CD14-positive monocyte (primary cell): ENCODE data around the gene LMO7. TPM values are rescaled to one million over a fixed set of nuclear protein-coding genes. Genes with fewer than 3 reads are reported as not detected.

Experiments used
- DNase-seq, 3 donors: peaks; one replicate each; pipeline ENCODE4 v3.0.0-alpha.2; 2011 to 2022
- H2AFZ ChIP-seq: 2 replicates; pipeline ENCODE4 v1.6.0; 2012; ENCODE audit warnings: mild to moderate bottlenecking, low read depth, low read length, inconsistent platforms; ENCODE audit not compliant: insufficient read depth, poor library complexity, severe bottlenecking
- H3K27ac ChIP-seq, 2 donors: 1 replicate in 1 of 2; 2 replicates in 1 of 2; pipeline ENCODE4 v1.5.1; 2012 to 2013; ENCODE audit warnings: low read length in 2 of 2, control low read depth in 1 of 2, inconsistent platforms in 1 of 2, low read depth in 1 of 2, mild to moderate bottlenecking in 1 of 2
- H3K27me3 ChIP-seq, 2 donors: one replicate each; pipeline versions ENCODE4 v1.6.0 to v1.6.1; 2011 to 2013; ENCODE audit warnings: low read length in 2 of 2; ENCODE audit not compliant: control insufficient read depth in 2 of 2, insufficient read depth in 2 of 2
- H3K36me3 ChIP-seq, 2 donors: replicated peaks in 1 of 2; 1 replicate in 1 of 2; 2 replicates in 1 of 2; pipeline versions ENCODE4 v1.5.1 to v1.6.1; 2012 to 2013; ENCODE audit warnings: low read length in 2 of 2, control low read depth in 1 of 2, inconsistent platforms in 1 of 2, mild to moderate bottlenecking in 1 of 2; ENCODE audit not compliant: insufficient read depth in 2 of 2, control insufficient read depth in 1 of 2
- H3K4me1 ChIP-seq, 2 donors: 1 replicate in 1 of 2; 2 replicates in 1 of 2; pipeline versions ENCODE4 v1.5.1 to v1.6.1; 2012 to 2013; ENCODE audit warnings: low read length in 2 of 2, control low read depth in 1 of 2, inconsistent platforms in 1 of 2, mild to moderate bottlenecking in 1 of 2, moderate library complexity in 1 of 2; ENCODE audit not compliant: insufficient read depth in 2 of 2, control insufficient read depth in 1 of 2
- H3K4me2 ChIP-seq: replicated peaks from 2 replicates; pipeline ENCODE3; 2012; ENCODE audit warnings: low read length, moderate library complexity, mild to moderate bottlenecking; ENCODE audit not compliant: poor library complexity, severe bottlenecking; ENCODE audit errors: extremely low read depth
- H3K4me3 ChIP-seq, 3 experiments: fragments of 200-600 bp in 1 of 3; sonication (generic) in 1 of 3; replicated peaks in 1 of 3; 1 replicate in 2 of 3; 2 replicates in 1 of 3; pipeline ENCODE4 v1.5.1; 2011 to 2013; ENCODE audit warnings: low read length in 3 of 3, mild to moderate bottlenecking in 3 of 3, control low read depth in 2 of 3, low read depth in 2 of 3, inconsistent platforms in 1 of 3, moderate library complexity in 1 of 3
- H3K79me2 ChIP-seq: 2 replicates; pipeline ENCODE4 v1.6.0; 2012; ENCODE audit warnings: mild to moderate bottlenecking, control low read depth, inconsistent platforms, low read length, moderate library complexity; ENCODE audit not compliant: insufficient read depth
- H3K9ac ChIP-seq: 2 replicates; pipeline ENCODE4 v1.6.0; 2017; ENCODE audit warnings: low read length, mild to moderate bottlenecking; ENCODE audit not compliant: insufficient read depth, poor library complexity, severe bottlenecking
- H3K9me3 ChIP-seq, 2 donors: replicated peaks in 1 of 2; 1 replicate in 1 of 2; 2 replicates in 1 of 2; pipeline versions ENCODE4 v1.5.1 to v1.6.1; 2012 to 2013; ENCODE audit warnings: low read length in 2 of 2, control low read depth in 1 of 2; ENCODE audit not compliant: control insufficient read depth in 1 of 2, insufficient read depth in 1 of 2
- H4K20me1 ChIP-seq: 2 replicates; pipeline ENCODE4 v1.6.0; 2012; ENCODE audit warnings: mild to moderate bottlenecking, low read length, control low read depth, moderate library complexity; ENCODE audit not compliant: insufficient read depth
- H3K27ac Mint-ChIP-seq, 7 donors: one replicate each; pipeline ENCODE4 v1.8.0; 2020; ENCODE audit warnings: mild to moderate bottlenecking in 7 of 7, mixed read lengths in 7 of 7, moderate library complexity in 6 of 7, inconsistent platforms in 2 of 7
- H3K27me3 Mint-ChIP-seq, 3 donors: one replicate each; pipeline ENCODE4 v1.8.0; 2021 to 2022; ENCODE audit warnings: low read depth in 3 of 3, mild to moderate bottlenecking in 3 of 3, mixed read lengths in 3 of 3, moderate library complexity in 3 of 3, inconsistent platforms in 1 of 3
- H3K36me3 Mint-ChIP-seq, 2 donors: one replicate each; pipeline ENCODE4 v1.8.0; 2020; ENCODE audit warnings: mixed read lengths in 2 of 2, inconsistent platforms in 1 of 2, mild to moderate bottlenecking in 1 of 2
- H3K4me1 Mint-ChIP-seq: one replicate; pipeline ENCODE4 v1.8.0; 2020; ENCODE audit warnings: mild to moderate bottlenecking, mixed read lengths
- H3K4me3 Mint-ChIP-seq, 2 donors: one replicate each; pipeline ENCODE4 v1.8.0; 2020; ENCODE audit warnings: mild to moderate bottlenecking in 2 of 2, mixed read lengths in 2 of 2, moderate library complexity in 1 of 2
- H3K9me3 Mint-ChIP-seq, 7 donors: one replicate each; pipeline ENCODE4 v1.8.0; 2020 to 2022; ENCODE audit warnings: mixed read lengths in 7 of 7, mild to moderate bottlenecking in 6 of 7, moderate library complexity in 6 of 7, inconsistent platforms in 2 of 7
- CTCF ChIP-seq: fragments of 200-600 bp; IDR thresholded peaks from one replicate; pipeline ENCODE4 v1.8.0; 2022; ENCODE audit warnings: antibody characterized with exemption, mild to moderate bottlenecking
- WGBS: methylation state at CpG from one replicate; pipeline ENCODE4 v1.1.5; 2013; ENCODE audit warnings: missing lambda C conversion rate; ENCODE audit not compliant: insufficient coverage; 5-methylcytosine and 5-hydroxymethylcytosine counted together
- intact Hi-C, 2 donors: fragments of 100-400 bp; cut with micrococcal nuclease; formaldehyde crosslinking; loops; one replicate each; pipeline versions ENCODE4 v1.15.0 to v1.15.1; 2023
- polyA plus RNA-seq, 3 donors: library from polyadenylated mRNA; depleted of rRNA in 1 of 3; unstranded in 2 of 3; stranded (reverse) in 1 of 3; fragments of 300-500 nt in 2 of 3; fragments of >200 nt in 1 of 3; fragmentation: Illumina TruSeq in 2 of 3; gene quantifications; 1 replicate in 2 of 3; 2 replicates in 1 of 3; pipeline ENCODE4 v1.2.3, GENCODE V29; 2012 to 2021

LMO7 gene
- polyA plus RNA-seq, 3 donors, result 0.79 to 1.6 (median 0.90) TPM

GRCh38 chr13:75804054-75804453 is 167.9 kb downstream of the LMO7 start:
- Histone ChIP-seq H3K4me3 (no peak overlapping the region), H3K9me3 (peaks cover 0 to 5% of the 10 kb centered on the region in 2 donors), H4K20me1 (no peaks in the 10 kb centered on the region), H2AFZ (no peak overlapping the region), H3K9ac (no peak overlapping the region), H3K4me1 (no peaks in the 10 kb centered on the region), H3K27ac (no peak overlapping the region), H3K36me3 (no peaks in the 10 kb centered on the region), H3K79me2 (no peaks in the 10 kb centered on the region), H3K27me3 (no peaks in the 10 kb centered on the region), H3K4me2 (no peak overlapping the region)
- Mint-ChIP-seq H3K4me3 (no peak overlapping the region), H3K27ac (no peak overlapping the region), H3K36me3 (no peaks in the 10 kb centered on the region), H3K9me3 (peaks cover 0 to 7% (median 1%) of the 10 kb centered on the region in 7 donors), H3K27me3 (peaks cover 0 to 2% (median 0%) of the 10 kb centered on the region in 3 donors), H3K4me1 (no peaks in the 10 kb centered on the region)
- no peak for TF ChIP-seq CTCF
- intact Hi-C loops, result no loop called here
- no peak for DNase-seq
- 100% methylated on average over 4 of the region's 10 CpGs for WGBS

- Histone ChIP-seq H3K4me3 (no peak overlapping the region), H3K36me3 (no peaks in the 10 kb centered on the region), H3K4me1 (no peaks in the 10 kb centered on the region), H2AFZ (no peak overlapping the region), H3K4me2 (no peak overlapping the region), H3K9me3 (peaks cover 0 to 5% of the 10 kb centered on the region in 2 donors), H3K27ac (no peak overlapping the region), H3K27me3 (no peaks in the 10 kb centered on the region), H3K79me2 (no peaks in the 10 kb centered on the region), H3K9ac (no peak overlapping the region), H4K20me1 (no peaks in the 10 kb centered on the region)
- WGBS, result 83% methylated on average over 4 of the region's 4 CpGs
- Mint-ChIP-seq H3K27ac (no peak overlapping the region), H3K27me3 (peaks cover 0 to 2% (median 0%) of the 10 kb centered on the region in 3 donors), H3K9me3 (peaks cover 0 to 7% (median 1%) of the 10 kb centered on the region in 7 donors), H3K4me1 (no peaks in the 10 kb centered on the region), H3K36me3 (no peaks in the 10 kb centered on the region), H3K4me3 (no peak overlapping the region)
- TF ChIP-seq CTCF, result no peak
- DNase-seq, result no peak
- intact Hi-C loops, result no loop called here
These were observed 168.5 kb downstream of the LMO7 start for GRCh38 chr13:75804605-75805004.
